ENCODE results near the gene TTLL12.

TTLL12 gene

DNA sequence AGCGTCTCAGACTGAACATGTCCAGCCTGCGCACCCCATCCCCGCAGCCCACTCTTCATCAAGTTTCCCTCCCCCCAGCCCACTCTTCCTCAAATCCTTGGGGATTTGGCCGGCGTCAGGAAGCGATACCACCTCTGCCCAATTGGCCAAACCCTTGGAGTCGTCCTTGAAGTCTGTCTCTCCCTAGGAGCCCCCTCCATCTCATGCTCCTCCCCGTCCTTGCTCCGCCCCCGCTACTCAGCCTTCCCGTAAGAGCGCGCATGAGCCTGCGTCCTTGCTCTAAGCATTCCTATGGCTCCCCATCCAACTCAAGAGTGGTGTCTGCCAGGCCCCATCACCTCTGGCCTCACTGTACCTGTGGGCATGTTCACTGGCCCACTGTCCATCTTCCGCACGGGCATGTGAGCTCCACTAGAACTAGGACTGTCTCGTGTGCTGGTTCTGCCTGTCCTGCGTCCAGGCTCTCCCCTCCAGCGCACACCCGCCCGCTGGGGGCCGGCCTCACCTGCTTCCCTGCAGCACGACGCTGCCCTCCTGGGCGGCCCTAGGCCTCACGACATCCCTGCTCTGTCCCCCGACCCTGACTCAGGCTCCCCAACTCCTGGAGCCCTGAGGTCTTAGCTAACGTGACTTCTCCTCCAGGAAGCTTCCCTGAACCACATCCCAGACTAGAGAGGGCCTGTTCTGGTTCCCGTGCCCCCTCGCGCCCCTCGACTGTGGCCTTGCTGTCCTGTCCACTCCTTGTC, 30.5 kb upstream of the TTLL12 start:
- DNase-seq (ENCODE audit: insufficient read length, low spot score) (no peak), FAIRE-seq (no peak)

DNA sequence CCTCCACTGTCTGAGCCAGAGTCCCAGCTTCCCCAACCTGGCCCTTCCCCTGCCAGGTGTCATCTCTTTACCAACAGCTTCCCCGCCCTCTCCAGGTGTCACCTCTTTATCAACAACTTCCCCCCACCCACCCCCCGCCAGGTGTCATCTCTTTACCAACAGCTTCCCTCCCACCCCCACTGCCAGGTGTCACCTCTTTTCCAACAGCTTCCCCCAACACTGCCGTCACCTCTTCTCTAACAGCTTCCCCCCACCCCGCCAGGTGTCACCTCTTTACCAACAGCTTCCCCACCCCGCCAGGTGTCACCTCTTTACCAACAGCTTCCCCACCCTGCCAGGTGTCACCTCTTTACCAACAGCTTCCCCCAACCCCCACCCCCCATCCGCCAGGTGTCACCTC, 29.8 kb upstream of the TTLL12 start:
- DNase-seq (ENCODE audit: insufficient read length, low spot score), result no peak

DNA sequence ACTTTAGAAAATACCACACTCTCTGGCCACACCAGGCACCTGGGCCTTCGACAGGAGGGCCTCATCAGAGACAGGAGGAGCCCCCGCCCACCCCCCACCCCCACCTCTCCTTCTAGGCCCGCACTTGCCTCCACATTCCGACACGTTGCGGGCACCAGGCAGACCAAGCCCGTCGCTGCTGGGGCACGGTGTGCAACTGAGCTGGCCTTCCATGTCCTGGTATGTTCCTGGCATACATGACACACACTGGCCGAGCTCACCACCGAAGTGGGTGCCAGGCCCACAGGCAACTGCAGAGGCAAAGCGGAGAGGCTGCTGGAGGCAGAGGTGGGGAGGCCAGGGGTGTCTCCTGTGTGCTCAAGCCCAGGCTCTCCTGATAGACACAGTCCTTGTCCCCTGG, 27.0 kb upstream of the TTLL12 start:
- DNase-seq (ENCODE audit: insufficient read length, low spot score), result no peak
- no peak for FAIRE-seq

More for the DNA sequence above, 29.8 kb upstream of the TTLL12 start:
- FAIRE-seq, result no peak

DNA sequence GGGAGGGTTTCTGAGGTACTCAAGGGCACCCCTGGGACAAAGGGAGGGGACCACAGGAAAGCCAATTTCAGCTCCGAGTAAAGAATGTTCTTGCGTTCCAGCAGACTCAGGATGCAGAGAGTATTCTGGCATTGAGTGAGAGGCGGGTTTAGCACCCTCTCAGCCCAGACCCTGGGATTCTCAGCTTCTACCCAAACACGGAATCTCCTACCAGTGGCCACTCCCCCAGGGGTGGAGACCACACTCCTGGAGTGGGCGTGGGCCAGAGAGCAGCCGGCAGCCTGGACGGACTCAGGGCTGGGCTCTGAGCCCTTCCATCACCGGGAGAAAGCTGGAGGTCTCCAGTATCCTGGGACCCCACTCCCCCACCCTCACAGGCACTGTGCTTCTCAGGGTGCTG, 26.1 kb upstream of the TTLL12 start:
- FAIRE-seq, result no peak
- DNase-seq (ENCODE audit: insufficient read length, low spot score), result no peak

DNA sequence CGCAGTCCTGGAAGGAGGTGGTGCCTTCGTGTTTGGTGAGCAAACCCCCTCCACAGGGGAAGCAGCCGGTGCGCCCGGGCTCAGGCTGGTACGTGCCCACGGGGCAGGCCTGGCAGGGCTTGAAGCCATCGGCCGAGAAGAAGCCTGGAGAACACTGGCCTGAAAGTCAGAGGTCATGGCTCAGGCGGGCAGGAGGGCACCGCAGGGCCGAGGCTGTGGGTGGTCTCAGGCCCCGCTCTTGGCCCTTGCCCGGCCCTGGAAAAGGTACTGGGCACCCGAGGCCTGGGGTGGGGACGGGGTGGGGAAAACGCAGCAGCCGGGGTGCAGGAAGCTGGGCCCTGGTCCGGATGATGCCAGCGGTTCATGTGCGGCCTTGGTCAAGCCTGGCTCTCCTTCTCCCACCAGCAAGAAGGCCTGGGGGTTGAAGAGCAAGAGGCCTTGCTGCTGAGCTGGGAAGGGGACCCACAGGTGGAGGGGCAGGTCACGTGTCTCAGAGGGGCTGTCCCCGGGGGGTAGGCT, 25.6 kb upstream of the TTLL12 start:
- DNase-seq (ENCODE audit: insufficient read length, low spot score), result no peak
- no peak for FAIRE-seq

DNA sequence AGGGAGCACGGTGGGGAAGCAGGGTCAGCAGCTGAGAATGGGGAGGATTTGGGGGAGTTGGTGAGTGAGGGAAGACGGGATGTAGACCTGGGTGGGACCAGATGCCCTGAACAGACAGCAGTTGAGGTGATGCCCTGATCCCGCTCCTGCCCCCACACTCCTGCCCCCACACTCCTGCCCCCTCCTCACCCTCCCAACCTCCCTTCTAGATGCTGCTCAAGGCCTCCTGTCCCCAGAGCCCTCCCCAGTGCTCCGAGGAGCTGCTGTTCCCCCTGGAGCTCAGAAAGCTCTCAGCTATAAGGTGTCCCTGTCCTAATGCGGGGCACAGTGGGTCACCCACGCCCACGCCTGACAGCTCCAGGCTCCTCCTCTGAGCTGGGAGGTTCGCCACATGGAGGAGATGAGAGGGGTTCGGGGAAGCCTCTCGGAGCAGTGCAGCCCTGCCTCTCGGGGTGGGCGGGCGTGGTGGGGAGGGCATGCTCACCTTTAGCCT, 25.1 kb upstream of the TTLL12 start:
- FAIRE-seq, result no peak

DNA sequence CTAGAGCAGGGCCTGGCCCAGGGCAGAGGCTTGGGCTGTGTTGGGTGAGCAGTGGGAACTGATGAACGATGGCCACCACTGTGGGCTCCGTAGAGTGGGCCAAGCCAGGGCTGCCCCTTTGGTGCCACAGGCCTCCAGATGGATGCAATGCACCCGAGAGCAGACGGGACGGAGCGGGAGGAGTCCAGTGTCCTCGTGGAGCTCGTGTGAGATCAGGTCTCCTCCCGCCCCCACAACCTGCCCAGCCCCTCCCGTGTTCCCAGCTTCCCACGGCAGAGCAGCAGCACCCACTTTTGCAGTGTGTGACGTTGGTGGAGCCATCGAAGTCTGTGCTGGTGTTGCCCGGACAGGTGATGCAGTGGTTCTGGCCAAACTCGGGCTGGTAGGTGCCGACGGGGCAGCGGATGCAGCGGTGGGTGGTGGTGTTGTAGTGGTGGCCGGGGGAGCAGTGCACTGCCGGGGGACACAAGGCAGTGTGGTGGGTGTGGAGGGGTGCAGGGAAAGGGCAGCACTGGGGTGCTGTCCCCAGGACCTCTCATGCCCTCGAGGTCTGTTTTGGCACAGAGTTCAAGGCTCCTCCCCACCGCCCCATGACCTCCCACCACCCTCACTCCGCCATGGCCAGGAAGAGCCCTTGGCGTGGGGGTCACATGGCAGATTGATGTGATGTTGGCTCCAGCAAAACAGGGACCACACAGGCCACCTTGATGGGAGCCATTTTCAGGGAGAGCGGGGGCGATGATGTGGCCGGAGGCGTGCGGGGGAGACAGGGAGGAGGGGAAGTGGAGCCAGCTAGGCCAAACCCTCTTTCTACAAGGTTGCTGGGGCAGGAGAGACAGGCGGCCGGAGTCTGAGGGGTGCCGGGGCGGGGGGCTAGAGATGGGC, 23.9 kb upstream of the TTLL12 start:
- DNase-seq (ENCODE audit: insufficient read length, low spot score) (no peak), FAIRE-seq (no peak)

More for the DNA sequence above, 25.1 kb upstream of the TTLL12 start:
- DNase-seq (ENCODE audit: insufficient read length, low spot score), result no peak

DNA sequence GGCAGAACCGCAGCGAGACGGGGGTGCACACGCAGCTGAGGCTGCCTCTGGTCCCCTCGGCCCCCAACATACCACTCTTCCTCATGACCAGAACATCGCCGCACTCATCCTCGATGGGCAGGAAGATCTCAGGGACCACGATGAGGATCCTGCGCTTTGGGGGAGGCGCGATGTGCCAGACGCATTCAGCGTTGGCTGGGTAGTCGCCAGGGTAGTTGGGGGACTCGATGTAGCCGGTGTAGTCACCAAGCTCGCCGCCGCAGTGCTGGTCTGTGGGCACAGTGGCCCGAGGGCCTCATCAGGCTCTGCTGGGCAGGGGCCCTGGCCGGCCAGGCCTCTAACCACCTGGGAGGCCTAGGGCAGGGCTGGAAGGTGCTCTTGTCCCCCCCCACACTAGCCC, 23.0 kb upstream of the TTLL12 start:
- DNase-seq (ENCODE audit: insufficient read length, low spot score) (no peak), FAIRE-seq (no peak)

DNA sequence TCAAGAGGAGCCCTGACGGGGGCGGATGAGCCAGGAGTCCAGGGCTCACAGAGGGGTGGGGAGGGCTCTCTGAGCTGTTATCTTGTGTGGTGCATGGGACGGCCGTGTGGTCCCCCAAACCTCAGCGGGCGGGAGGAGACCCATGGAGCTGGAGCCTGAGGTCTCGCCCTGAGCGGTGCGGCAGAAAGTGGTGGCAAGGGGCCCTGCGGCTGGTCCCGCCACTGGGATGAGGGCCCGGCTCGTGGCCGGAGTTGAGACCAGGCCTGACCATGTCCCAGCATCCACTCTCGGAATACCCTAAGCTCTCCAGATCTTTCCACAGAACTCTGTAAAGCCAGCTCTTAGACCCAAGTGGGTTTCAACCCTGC, 22.6 kb upstream of the TTLL12 start:
- FAIRE-seq (no peak), DNase-seq (ENCODE audit: insufficient read length, low spot score) (no peak)

DNA sequence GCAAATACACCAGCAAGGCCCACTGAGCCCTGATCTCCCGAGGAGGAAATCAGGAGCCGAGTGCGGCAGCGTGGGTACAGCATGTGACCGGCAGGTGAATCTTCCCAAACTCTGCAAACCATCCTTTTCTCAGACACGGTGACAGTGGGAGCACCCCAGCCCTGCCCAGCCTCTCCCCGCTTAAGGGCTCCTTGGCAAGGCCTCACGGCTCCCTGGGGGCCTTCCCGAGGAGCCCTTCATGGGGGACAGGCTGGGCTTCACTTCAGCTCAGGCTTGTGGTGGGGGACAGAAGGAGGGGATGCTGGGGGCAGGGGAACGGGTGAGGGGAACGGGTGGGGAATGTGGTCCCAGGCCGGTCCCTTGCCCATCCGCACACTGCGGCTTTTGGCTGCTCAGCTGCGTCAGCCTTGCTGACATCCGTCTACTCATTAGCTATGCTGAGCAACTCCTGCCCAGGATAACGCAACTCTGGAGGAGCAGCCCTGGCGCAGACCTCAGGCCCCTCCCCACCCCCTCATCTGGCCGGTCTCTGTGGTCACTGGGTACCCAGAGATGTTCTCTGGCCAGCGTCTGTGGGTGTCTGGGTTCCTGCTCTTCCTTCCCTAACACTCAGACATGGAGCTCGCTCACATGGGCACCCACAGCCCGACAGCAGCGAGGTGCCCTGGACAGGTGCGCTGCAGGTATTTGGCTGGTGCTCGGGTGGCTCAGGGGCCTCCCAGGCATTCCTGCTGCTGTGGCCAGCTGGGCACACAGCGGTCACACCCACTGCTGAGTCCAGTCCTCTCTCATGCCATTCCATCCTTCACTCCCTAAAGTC, 22.0 kb upstream of the TTLL12 start:
- DNase-seq (ENCODE audit: insufficient read length, low spot score) (no peak), FAIRE-seq (no peak)

DNA sequence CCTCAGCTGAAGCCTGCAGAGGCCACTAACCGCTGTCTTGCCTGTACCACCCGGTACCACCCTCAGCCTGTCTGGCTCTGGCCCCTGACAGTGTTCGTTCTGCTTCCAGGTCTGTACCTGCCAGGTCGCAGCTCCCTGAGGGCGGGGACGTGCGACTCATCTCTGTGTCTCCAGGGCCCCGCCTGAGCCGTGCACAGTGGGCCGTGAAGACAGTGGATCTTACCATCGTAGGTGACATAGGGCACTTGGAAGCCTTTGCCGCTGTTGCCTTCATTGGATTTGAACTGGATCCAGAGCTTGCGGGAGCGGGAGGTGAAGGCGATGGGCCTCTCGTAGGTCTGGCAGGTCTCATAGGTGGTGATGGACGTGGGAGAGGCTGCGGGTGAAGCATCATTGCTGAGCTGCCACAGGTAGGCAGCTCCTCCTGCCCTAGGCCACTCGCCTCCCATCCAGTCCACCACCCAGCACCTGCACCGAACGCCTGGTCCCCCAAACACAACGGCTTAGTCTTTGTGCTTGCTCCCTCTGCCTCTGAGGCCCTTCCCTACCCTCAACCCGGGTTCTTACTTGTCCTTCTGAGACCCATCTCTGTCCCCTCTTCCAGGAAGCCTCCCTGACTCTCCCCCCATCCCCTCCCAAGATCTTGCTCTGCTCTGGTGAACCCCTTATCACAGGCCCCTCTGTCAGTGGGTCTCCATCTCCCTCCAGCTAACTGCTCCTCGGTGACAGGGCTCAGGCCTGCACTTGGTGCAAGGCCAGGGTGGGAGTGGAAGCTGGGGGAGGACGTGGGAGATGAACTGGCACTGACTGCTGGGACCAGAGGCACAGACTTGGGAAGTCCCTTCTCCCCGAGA, 21.1 kb upstream of the TTLL12 start:
- DNase-seq (ENCODE audit: insufficient read length, low spot score) (no peak), FAIRE-seq (no peak)

DNA sequence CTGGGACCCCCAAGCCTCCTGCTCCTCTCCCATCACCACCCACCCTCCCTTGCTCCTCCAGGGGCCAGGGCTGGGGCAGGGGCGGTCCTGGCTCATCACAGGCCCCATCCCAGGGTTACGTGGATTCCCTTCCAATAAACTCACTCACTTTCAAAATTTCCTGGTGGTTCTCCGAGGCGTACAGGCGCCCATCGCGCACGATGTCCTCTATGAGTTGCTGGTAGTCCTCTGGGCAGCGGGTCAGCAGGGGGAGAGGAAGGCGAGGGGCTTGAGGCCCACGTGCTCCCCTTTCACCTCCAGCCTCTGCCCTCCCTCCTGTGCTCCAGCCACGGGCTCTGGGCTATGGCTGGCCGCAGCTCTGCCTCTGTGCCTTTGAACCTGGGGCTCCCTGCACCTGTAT, 20.5 kb upstream of the TTLL12 start:
- DNase-seq (ENCODE audit: insufficient read length, low spot score), result no peak
- FAIRE-seq, result no peak

DNA sequence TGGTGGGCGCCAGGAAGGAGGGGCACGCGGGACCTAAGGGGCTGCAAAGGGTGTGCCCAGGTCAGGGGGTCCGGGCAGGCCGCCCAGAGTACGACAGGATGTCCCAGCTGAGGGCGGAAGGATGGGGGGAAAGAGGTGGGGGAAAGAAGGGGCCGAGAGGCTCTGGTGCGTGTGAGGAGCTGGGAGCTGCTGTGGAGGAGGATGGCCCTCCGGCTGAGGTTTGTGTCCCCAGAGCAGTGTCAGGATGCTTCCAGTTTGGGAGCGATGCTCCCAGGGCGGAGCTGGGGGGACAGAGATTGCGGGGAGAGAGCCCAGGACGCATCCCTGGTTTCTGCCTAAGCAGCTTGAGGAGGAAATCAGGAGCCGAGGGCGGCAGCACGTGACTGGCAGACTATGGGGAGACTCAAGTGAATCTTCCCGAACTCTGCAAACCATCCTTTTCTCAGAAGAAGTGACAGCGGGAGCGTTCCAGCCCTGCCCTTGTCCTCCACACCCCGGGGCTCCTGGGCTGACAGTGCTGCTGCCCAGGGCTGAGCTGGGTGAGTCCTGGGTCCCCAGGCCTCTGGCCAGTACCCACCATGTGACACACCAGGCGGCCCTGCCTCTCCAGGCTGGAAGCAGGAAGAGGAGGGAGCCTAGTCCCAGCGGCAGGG, 19.7 kb upstream of the TTLL12 start:
- FAIRE-seq, result no peak
- DNase-seq (ENCODE audit: insufficient read length, low spot score), result no peak

DNA sequence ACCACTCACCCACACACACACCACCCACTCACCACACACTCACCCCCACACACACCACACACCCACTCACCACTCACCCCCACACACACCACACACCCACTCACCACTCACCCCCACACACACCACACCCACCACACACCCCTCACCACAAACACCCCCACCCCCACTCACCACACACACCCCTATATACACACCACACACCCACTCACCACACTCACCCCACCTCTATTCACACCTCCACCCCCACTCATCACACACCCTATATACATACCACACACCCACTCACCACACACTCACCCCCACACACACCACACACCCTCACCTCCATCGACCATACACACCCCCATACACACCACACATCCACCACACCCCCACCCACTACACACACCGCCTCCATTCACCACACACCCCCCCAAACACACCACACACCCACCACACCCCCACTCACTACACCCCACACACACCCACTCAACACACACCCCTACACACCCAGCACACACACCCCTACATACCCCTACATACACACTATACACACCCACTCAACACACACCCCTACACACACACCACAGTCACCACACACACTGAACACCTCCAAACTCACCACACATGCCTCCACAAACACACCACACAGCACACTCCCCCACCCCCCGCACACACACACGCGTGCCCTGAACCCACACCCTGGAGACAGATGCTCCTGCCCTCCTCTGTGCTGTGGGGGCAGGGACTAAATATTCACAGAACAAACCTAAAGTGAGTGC, 19.0 kb upstream of the TTLL12 start:
- no peak for FAIRE-seq

DNA sequence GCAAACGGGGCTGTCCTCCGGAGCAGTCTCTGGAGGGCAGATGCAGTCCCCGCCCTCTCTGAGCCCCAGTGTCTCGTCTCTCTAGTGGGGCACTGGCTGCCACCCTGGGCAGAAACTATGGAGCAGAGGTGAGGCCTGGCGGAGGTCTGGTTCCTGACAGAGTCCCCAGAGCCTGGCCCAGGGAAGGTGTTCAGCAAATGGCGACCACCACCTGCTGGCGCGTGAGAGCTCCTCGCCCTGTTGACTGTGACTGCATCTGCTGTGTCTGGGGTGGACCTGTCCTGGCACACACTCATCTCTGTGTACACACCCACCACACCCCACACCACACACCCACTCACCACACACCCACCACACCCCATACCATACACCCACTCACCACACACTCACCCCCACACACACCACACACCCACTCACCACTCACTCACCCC, 18.3 kb upstream of the TTLL12 start:
- no peak for DNase-seq (ENCODE audit: insufficient read length, low spot score)

More for the DNA sequence above, 19.0 kb upstream of the TTLL12 start:
- no peak for DNase-seq (ENCODE audit: insufficient read length, low spot score)

DNA sequence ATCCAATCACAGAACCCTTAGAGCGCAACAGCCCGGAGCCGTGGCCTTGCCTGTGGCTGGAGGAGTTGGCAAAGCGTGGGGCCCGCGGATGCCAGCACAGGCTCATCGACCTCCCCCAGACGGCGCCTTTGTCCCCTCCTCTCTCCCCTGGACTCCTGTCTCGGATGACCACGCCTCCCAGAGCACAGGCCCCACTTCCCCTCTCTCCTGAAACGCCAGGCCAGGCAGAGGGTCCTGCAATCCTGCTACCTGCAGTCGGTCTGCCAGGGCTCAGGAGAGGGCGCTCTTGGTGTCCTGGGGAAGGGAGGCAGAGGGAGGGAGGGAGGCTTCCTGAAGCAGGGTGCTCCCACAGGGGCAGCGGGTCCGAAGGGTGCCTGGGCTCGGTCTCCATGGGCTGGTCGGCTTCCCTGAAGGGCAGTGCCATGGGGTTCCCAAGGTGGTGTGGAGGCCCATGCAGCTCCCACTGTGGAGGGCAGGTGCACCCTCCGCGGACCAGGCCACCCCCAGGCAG, 16.6 kb upstream of the TTLL12 start:
- DNase-seq (ENCODE audit: insufficient read length, low spot score), result no peak
- FAIRE-seq, result no peak

More for the DNA sequence above, 18.3 kb upstream of the TTLL12 start:
- FAIRE-seq, result no peak

DNA sequence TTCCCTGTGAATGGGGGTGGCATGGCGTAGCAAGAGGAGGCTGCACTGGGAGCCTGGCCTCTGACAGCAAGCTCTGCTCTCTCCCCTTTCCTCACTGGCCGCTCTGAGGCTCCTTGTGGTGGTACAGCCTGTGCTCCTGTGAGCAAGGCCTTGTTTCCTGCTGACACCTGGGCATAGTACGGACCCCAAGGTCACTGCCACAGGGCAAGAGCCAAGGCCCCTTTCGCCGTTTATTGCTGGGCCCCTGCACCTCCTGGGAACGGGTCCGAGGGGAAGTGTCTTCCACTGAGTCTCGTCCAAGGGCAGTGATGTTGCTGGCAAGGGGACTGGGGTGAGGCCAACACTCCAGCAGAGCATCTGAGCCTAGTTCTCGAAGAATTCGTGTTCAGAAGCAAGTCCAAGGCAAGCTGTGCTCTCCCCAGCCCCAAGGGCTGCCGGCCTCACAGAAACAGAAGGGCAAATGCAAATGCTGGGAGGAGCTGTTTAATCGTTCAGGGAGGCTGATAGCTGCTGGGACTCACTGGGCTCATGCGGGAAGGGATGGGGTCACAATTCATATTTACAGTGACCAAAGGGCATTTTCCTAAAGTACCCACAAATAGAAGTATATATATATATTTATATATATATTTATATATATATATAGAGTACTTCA, 15.9 kb upstream of the TTLL12 start:
- FAIRE-seq, result no peak

DNA sequence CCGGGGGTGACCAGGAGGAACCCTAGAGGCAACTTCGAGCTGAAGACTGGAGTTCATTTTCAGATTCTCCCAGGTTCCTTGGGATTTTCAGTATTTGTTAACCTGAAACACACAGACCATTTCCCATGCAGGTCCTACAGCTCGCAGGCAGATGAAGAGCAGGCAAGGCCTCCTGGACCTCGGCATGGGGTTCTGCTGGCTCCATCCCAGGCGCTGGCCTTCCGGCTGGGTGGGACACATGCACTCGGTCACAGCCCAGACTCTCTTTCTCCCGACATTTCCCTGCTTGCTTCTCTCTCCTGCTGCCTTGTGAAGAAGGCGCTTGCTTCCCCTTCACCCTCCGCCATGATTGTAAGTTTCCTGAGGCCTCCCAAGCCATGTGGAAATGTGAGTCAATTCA, 15.4 kb upstream of the TTLL12 start:
- DNase-seq (ENCODE audit: insufficient read length, low spot score) (no peak), FAIRE-seq (no peak)

More for the DNA sequence above, 15.9 kb upstream of the TTLL12 start:
- no peak for DNase-seq (ENCODE audit: insufficient read length, low spot score)

All from GM19239 (cell line).